NB4 (cell line): ENCODE data around the gene GPR173.

Source experiments
- CTCF ChIP-seq: IDR thresholded peaks from one replicate; pipeline ENCODE4 v1.5.1; 2012; ENCODE audit warnings: low read depth, low read length
- POLR2A ChIP-seq: IDR thresholded peaks from 2 replicates; pipeline ENCODE4 v1.6.1; 2011; ENCODE audit warnings: mild to moderate bottlenecking; ENCODE audit not compliant: insufficient read length; ENCODE audit errors: extremely low read depth

- TF ChIP-seq POLR2A (no peak), CTCF (no peak)
These were observed 28.9 kb downstream of the GPR173 start for GRCh38 chrX:53077207-53078197.
